ENCODE results near the gene ANAPC15. TPM values are rescaled to one million over a fixed set of nuclear protein-coding genes. Genes with fewer than 3 reads are reported as not detected.
"Not testable (repeated sequence)": the region's sequence is repeated elsewhere in the genome, so short reads cannot be mapped to it uniquely, and the experiment has no call there.

Gene ANAPC15
- polyA plus RNA-seq (ENCODE audit: insufficient read length), result 51.8 TPM
- long read RNA-seq, donor 1, transcript ANAPC15-208 (6 exons, 867 nt), result minor isoform, 7 of 25 reads
- long read RNA-seq, donor 1, transcript ANAPC15-201 (6 exons, 886 nt), result major isoform, 9 of 25 reads
- long read RNA-seq, donor 1, partial matches to known transcripts, result 5 of 25 reads
- long read RNA-seq, donor 1, other reads (novel, unspliced or antisense), result 0 of 25 reads
- long read RNA-seq, donor 2, transcript ANAPC15-208 (6 exons, 867 nt), result minor isoform, 5 of 15 reads
- long read RNA-seq, donor 2, transcript ANAPC15-201 (6 exons, 886 nt), result major isoform, 8 of 15 reads
- long read RNA-seq, donor 2, partial matches to known transcripts, result 0 of 15 reads
- long read RNA-seq, donor 2, other reads (novel, unspliced or antisense), result 0 of 15 reads
- long read RNA-seq, donor 3, transcript ANAPC15-201 (6 exons, 886 nt), result major isoform, 12 of 23 reads
- long read RNA-seq, donor 3, transcript ANAPC15-208 (6 exons, 867 nt), result minor isoform, 5 of 23 reads
- long read RNA-seq, donor 3, partial matches to known transcripts, result 0 of 23 reads
- long read RNA-seq, donor 3, other reads (novel, unspliced or antisense), result 0 of 23 reads
- long read RNA-seq, donor 4, partial matches to known transcripts, result 0 of 2 reads
- long read RNA-seq, donor 4, other reads (novel, unspliced or antisense), result 0 of 2 reads
- long read RNA-seq, donor 5, transcript ANAPC15-201 (6 exons, 886 nt), result major isoform, 22 of 58 reads
- long read RNA-seq, donor 5, transcript ANAPC15-208 (6 exons, 867 nt), result minor isoform, 12 of 58 reads
- long read RNA-seq, donor 5, transcript ANAPC15-204 (6 exons, 848 nt), result minor isoform, 5 of 58 reads
- long read RNA-seq, donor 5, partial matches to known transcripts, result 12 of 58 reads
- long read RNA-seq, donor 5, other reads (novel, unspliced or antisense), result 0 of 58 reads
- long read RNA-seq, donor 6, transcript ANAPC15-208 (6 exons, 867 nt), result minor isoform, 10 of 37 reads
- long read RNA-seq, donor 6, transcript ANAPC15-201 (6 exons, 886 nt), result major isoform, 14 of 37 reads
- long read RNA-seq, donor 6, partial matches to known transcripts, result 5 of 37 reads
- long read RNA-seq, donor 6, other reads (novel, unspliced or antisense), result 0 of 37 reads
- long read RNA-seq, donor 7, transcript ANAPC15-201 (6 exons, 886 nt), result major isoform, 18 of 33 reads
- long read RNA-seq, donor 7, transcript ANAPC15-208 (6 exons, 867 nt), result minor isoform, 5 of 33 reads
- long read RNA-seq, donor 7, partial matches to known transcripts, result 0 of 33 reads
- long read RNA-seq, donor 7, other reads (novel, unspliced or antisense), result 0 of 33 reads
- long read RNA-seq, donor 8, transcript ANAPC15-201 (6 exons, 886 nt), result major isoform, 9 of 11 reads
- long read RNA-seq, donor 8, partial matches to known transcripts, result 0 of 11 reads
- long read RNA-seq, donor 8, other reads (novel, unspliced or antisense), result 0 of 11 reads

- peak; percentile 100 for DNase-seq
Observed at GRCh38 chr11:72112143-72112977, at the start of gene ANAPC15. ANAPC15 (minus strand) TSS chr11:72112695; CDS start chr11:72111276, 1,419 bp downstream.

- no peak for DNase-seq
Observed at GRCh38 chr11:72160319-72160718, 47.8 kb upstream of the ANAPC15 start.

- no peak for DNase-seq
Observed at GRCh38 chr11:72157131-72157530, 44.6 kb upstream of the ANAPC15 start.

- DNase-seq, result no peak
Observed at GRCh38 chr11:72155751-72156150, 43.3 kb upstream of the ANAPC15 start.

GRCh38 chr11:72154816-72155215, 42.3 kb upstream of the ANAPC15 start:
- DNase-seq, result no peak

GRCh38 chr11:72153874-72154273, 41.4 kb upstream of the ANAPC15 start:
- not testable (repeated sequence) for DNase-seq

- DNase-seq, result no peak
Observed at GRCh38 chr11:72150882-72151281, 38.4 kb upstream of the ANAPC15 start.

GRCh38 chr11:72146625-72147024, 34.1 kb upstream of the ANAPC15 start:
- DNase-seq, result no peak

- DNase-seq, result no peak
Observed at GRCh38 chr11:72144807-72145565, 32.5 kb upstream of the ANAPC15 start.

GRCh38 chr11:72142543-72142942, 30.0 kb upstream of the ANAPC15 start:
- DNase-seq, result not testable (repeated sequence)

- not testable (repeated sequence) for DNase-seq
Observed at GRCh38 chr11:72142086-72142485, 29.6 kb upstream of the ANAPC15 start.

- no peak for DNase-seq
Observed at GRCh38 chr11:72141066-72141465, 28.6 kb upstream of the ANAPC15 start.

GRCh38 chr11:72140661-72141060, 28.2 kb upstream of the ANAPC15 start:
- DNase-seq, result no peak

- no peak for DNase-seq
Observed at GRCh38 chr11:72139500-72139899, 27.0 kb upstream of the ANAPC15 start.

- no peak for DNase-seq
Observed at GRCh38 chr11:72138821-72139390, 26.4 kb upstream of the ANAPC15 start.

- DNase-seq, result no peak
Observed at GRCh38 chr11:72136684-72137262, 24.3 kb upstream of the ANAPC15 start.

GRCh38 chr11:72135891-72136683, 23.6 kb upstream of the ANAPC15 start:
- DNase-seq, result no peak

GRCh38 chr11:72135473-72135872, 23.0 kb upstream of the ANAPC15 start, which contains the start of gene FOLR3:
FOLR3 (plus strand) TSS chr11:72135725; CDS start chr11:72135953, 228 bp downstream.
- not testable (repeated sequence) for DNase-seq

Data from left kidney (tissue), 8 donors.